ENCODE measurements around the gene NKX2-8. TPM values are rescaled to one million over a fixed set of nuclear protein-coding genes. Genes with fewer than 3 reads are reported as not detected.

NKX2-8 gene
- polyA plus RNA-seq (2013, experiment 1 of 2), result 0.03 TPM
- 0.03 TPM for polyA plus RNA-seq (2013, experiment 2 of 2)

- DNase-seq, result peak; percentile 47
- no CpG with 5 or more reads among the region's 62 CpGs for WGBS (ENCODE audit: extremely low coverage, insufficient coverage, low lambda C conversion rate)
Measured at GRCh38 chr14:36582011-36582873, at the start of gene NKX2-8. TSS of gene NKX2-8 (minus strand) at chr14:36582614. CDS start at chr14:36582389, 225 bp downstream.

DNA sequence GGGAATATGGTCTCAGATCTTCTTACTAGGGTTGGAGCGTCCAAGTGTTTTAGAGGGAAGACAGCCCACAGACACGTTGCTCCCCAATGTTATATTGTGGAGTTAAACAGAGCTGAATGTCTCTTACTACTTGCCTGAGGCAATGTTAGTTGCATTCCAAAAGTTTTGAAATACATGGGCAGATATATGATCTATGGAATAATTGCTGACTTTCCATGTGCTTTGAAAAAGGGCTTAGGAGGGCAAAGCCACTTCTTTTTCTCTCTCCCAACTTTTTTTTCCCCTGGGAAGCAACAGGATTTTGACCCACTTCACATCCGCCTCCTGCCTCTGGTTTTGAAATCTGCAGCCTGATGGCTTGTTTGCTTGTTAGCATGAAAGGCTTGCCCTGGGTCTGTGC, 45.6 kb upstream of the NKX2-8 start:
- Histone ChIP-seq H3K27ac (ENCODE audit: low read depth, low read length) (no peak overlapping the region), H3K4me2 (ENCODE audit: low read length) (no peak overlapping the region), H3K4me3 (ENCODE audit: low read length) (no peak overlapping the region), H3K79me1 (ENCODE audit: low read length) (no peaks in the 10 kb centered on the region), H3K79me2 (ENCODE audit: control insufficient read depth, insufficient read depth, low read length) (no peaks in the 10 kb centered on the region), H2BK120ac (ENCODE audit: low read depth, low read length) (no peak overlapping the region), H2BK5ac (ENCODE audit: low read length) (no peak overlapping the region), H3K9ac (ENCODE audit: low read length) (no peak overlapping the region), H3K23ac (ENCODE audit: low read length) (no peak overlapping the region), H3K4ac (ENCODE audit: low read depth, low read length) (no peak overlapping the region), H3K36me3 (ENCODE audit: control insufficient read depth, insufficient read depth, low read length) (no peaks in the 10 kb centered on the region), H2BK15ac (replicated peaks; ENCODE audit: low read depth) (no peak overlapping the region), H4K8ac (ENCODE audit: low read depth, low read length) (no peak overlapping the region), H3K56ac (ENCODE audit: low read length) (no peak overlapping the region), H3K18ac (ENCODE audit: low read length) (no peak overlapping the region), H4K5ac (ENCODE audit: low read length) (no peak overlapping the region), H2AK5ac (ENCODE audit: low read length) (no peak overlapping the region), H3K27me3 (ENCODE audit: insufficient read depth, low read length, poor library complexity) (no peaks in the 10 kb centered on the region), H3K4me1 (ENCODE audit: control insufficient read depth, low read depth, low read length) (no peaks in the 10 kb centered on the region)
- DNase-seq, result no peak
- WGBS (ENCODE audit: extremely low coverage, insufficient coverage, low lambda C conversion rate), result no CpG with 5 or more reads among the region's 3 CpGs

More at GRCh38 chr14:36582011-36582873, at the start of gene NKX2-8:
- H3K18ac ChIP-seq (ENCODE audit: low read length), result no peak within 1 kb of the TSS
- H3K4ac ChIP-seq (ENCODE audit: low read depth, low read length), result no peak within 1 kb of the TSS
- H2BK5ac ChIP-seq (ENCODE audit: low read length), result no peak within 1 kb of the TSS
- no peaks in the 10 kb centered on the region for H3K79me1 ChIP-seq (ENCODE audit: low read length)
- H3K27me3 ChIP-seq (ENCODE audit: insufficient read depth, low read length, poor library complexity), result peaks cover 70% of the 10 kb centered on the region
- no peak within 1 kb of the TSS for H3K4me3 ChIP-seq (ENCODE audit: low read length)
- H3K23ac ChIP-seq (ENCODE audit: low read length), result no peak within 1 kb of the TSS
- peaks cover 4% of the 10 kb centered on the region for H3K4me1 ChIP-seq (ENCODE audit: control insufficient read depth, low read depth, low read length)
- no peak within 1 kb of the TSS for H3K9ac ChIP-seq (ENCODE audit: low read length)
- H4K5ac ChIP-seq (ENCODE audit: low read length), result no peak within 1 kb of the TSS
- H3K56ac ChIP-seq (ENCODE audit: low read length), result no peak within 1 kb of the TSS
- H2BK15ac ChIP-seq (replicated peaks; ENCODE audit: low read depth), result no peak within 1 kb of the TSS
- no peaks in the 10 kb centered on the region for H3K36me3 ChIP-seq (ENCODE audit: control insufficient read depth, insufficient read depth, low read length)
- no peak within 1 kb of the TSS for H2BK120ac ChIP-seq (ENCODE audit: low read depth, low read length)
- H3K27ac ChIP-seq (ENCODE audit: low read depth, low read length), result no peak within 1 kb of the TSS
- no peak within 1 kb of the TSS for H4K8ac ChIP-seq (ENCODE audit: low read depth, low read length)
- peak within 1 kb of the TSS; percentile 77 for H3K4me2 ChIP-seq (ENCODE audit: low read length)
- no peak within 1 kb of the TSS for H2AK5ac ChIP-seq (ENCODE audit: low read length)
- H3K79me2 ChIP-seq (ENCODE audit: control insufficient read depth, insufficient read depth, low read length), result no peaks in the 10 kb centered on the region

DNA sequence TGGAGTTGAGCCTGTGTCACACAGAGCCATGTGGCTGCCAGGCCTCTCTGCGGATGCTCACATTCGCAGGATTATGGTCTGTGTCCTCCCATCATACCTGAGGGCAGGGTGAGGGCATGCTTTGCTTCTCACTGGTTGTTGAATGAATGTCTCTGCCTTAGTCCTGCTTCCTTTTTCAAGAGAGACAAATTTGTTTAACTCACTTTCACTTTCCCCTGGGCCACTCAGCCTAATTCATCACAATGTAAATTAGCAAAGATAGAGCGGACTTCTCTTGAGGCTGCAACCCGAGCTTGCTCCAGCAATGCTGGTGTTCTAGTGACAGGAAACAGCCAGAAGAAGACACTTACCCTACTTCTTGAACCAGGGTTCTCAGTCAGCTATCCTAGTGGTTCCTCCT, 43.7 kb upstream of the NKX2-8 start:
- Histone ChIP-seq H4K8ac (ENCODE audit: low read depth, low read length) (no peak overlapping the region), H2BK120ac (ENCODE audit: low read depth, low read length) (no peak overlapping the region), H3K79me2 (ENCODE audit: control insufficient read depth, insufficient read depth, low read length) (no peaks in the 10 kb centered on the region), H3K4me3 (ENCODE audit: low read length) (no peak overlapping the region), H3K56ac (ENCODE audit: low read length) (no peak overlapping the region), H4K5ac (ENCODE audit: low read length) (no peak overlapping the region), H3K4me1 (ENCODE audit: control insufficient read depth, low read depth, low read length) (no peaks in the 10 kb centered on the region), H3K79me1 (ENCODE audit: low read length) (no peaks in the 10 kb centered on the region), H3K4ac (ENCODE audit: low read depth, low read length) (no peak overlapping the region), H3K27ac (ENCODE audit: low read depth, low read length) (no peak overlapping the region), H3K27me3 (ENCODE audit: insufficient read depth, low read length, poor library complexity) (no peaks in the 10 kb centered on the region), H3K36me3 (ENCODE audit: control insufficient read depth, insufficient read depth, low read length) (no peaks in the 10 kb centered on the region), H3K23ac (ENCODE audit: low read length) (no peak overlapping the region), H3K18ac (ENCODE audit: low read length) (no peak overlapping the region), H2BK15ac (replicated peaks; ENCODE audit: low read depth) (no peak overlapping the region), H2AK5ac (ENCODE audit: low read length) (no peak overlapping the region), H2BK5ac (ENCODE audit: low read length) (no peak overlapping the region), H3K9ac (ENCODE audit: low read length) (no peak overlapping the region), H3K4me2 (ENCODE audit: low read length) (no peak overlapping the region)
- WGBS (ENCODE audit: extremely low coverage, insufficient coverage, low lambda C conversion rate), result no CpG with 5 or more reads among the region's 4 CpGs
- no peak for DNase-seq

DNA sequence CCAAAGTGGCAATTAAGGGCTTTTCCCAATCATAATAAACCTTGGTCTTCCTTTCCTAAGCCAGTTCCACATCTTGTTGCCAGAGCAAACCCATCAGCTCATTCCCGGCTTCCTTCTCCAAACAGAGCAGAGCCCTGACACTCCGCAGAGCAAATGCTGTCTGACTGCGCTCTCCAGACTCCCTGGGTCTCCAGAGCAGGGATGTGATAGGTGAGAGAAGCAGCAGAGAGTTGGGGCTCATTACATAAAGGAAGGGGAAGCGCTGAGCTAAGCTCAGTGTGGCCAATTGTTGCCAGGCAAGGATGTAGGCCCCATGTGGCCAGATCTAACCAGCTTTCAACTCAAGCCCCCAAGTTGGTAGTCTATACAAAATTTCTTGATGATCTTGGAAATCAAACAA, 43.0 kb upstream of the NKX2-8 start:
- Histone ChIP-seq H3K4ac (ENCODE audit: low read depth, low read length) (no peak overlapping the region), H3K79me1 (ENCODE audit: low read length) (no peaks in the 10 kb centered on the region), H3K4me2 (ENCODE audit: low read length) (no peak overlapping the region), H2BK15ac (replicated peaks; ENCODE audit: low read depth) (no peak overlapping the region), H2BK5ac (ENCODE audit: low read length) (no peak overlapping the region), H2BK120ac (ENCODE audit: low read depth, low read length) (no peak overlapping the region), H3K27me3 (ENCODE audit: insufficient read depth, low read length, poor library complexity) (no peaks in the 10 kb centered on the region), H3K56ac (ENCODE audit: low read length) (no peak overlapping the region), H4K5ac (ENCODE audit: low read length) (no peak overlapping the region), H3K27ac (ENCODE audit: low read depth, low read length) (no peak overlapping the region), H3K23ac (ENCODE audit: low read length) (no peak overlapping the region), H3K36me3 (ENCODE audit: control insufficient read depth, insufficient read depth, low read length) (no peaks in the 10 kb centered on the region), H3K4me3 (ENCODE audit: low read length) (no peak overlapping the region), H3K79me2 (ENCODE audit: control insufficient read depth, insufficient read depth, low read length) (no peaks in the 10 kb centered on the region), H3K9ac (ENCODE audit: low read length) (no peak overlapping the region), H2AK5ac (ENCODE audit: low read length) (no peak overlapping the region), H4K8ac (ENCODE audit: low read depth, low read length) (no peak overlapping the region), H3K4me1 (ENCODE audit: control insufficient read depth, low read depth, low read length) (no peaks in the 10 kb centered on the region), H3K18ac (ENCODE audit: low read length) (no peak overlapping the region)
- no CpG with 5 or more reads among the region's 4 CpGs for WGBS (ENCODE audit: extremely low coverage, insufficient coverage, low lambda C conversion rate)
- no peak for DNase-seq

DNA sequence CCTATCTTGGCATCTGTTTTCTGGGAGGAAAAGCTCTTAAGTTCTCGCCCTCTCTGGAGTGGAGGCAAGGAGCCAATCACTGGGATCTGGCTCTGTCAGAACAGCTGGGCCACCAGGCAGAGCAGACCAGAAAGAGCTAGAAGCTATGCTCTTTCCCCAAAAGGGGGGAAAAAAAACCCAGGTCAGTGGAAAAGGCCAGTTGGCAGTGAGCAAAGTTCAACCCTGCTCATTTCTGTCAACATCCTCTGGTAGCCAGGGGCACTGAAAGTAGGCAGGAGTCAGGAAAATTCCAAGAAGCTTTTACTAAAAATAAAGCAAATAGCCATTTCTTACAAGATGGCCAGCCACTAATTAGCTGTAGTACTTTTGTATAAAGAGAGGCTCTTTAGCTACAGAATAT, 42.6 kb upstream of the NKX2-8 start:
- Histone ChIP-seq H3K4me2 (ENCODE audit: low read length) (no peak overlapping the region), H3K4me1 (ENCODE audit: control insufficient read depth, low read depth, low read length) (no peaks in the 10 kb centered on the region), H2BK5ac (ENCODE audit: low read length) (no peak overlapping the region), H2AK5ac (ENCODE audit: low read length) (no peak overlapping the region), H4K5ac (ENCODE audit: low read length) (no peak overlapping the region), H2BK120ac (ENCODE audit: low read depth, low read length) (no peak overlapping the region), H3K27ac (ENCODE audit: low read depth, low read length) (no peak overlapping the region), H2BK15ac (replicated peaks; ENCODE audit: low read depth) (no peak overlapping the region), H3K9ac (ENCODE audit: low read length) (no peak overlapping the region), H3K27me3 (ENCODE audit: insufficient read depth, low read length, poor library complexity) (no peaks in the 10 kb centered on the region), H3K18ac (ENCODE audit: low read length) (no peak overlapping the region), H3K4me3 (ENCODE audit: low read length) (no peak overlapping the region), H3K4ac (ENCODE audit: low read depth, low read length) (no peak overlapping the region), H3K79me2 (ENCODE audit: control insufficient read depth, insufficient read depth, low read length) (no peaks in the 10 kb centered on the region), H3K56ac (ENCODE audit: low read length) (no peak overlapping the region), H3K23ac (ENCODE audit: low read length) (no peak overlapping the region), H4K8ac (ENCODE audit: low read depth, low read length) (no peak overlapping the region), H3K36me3 (ENCODE audit: control insufficient read depth, insufficient read depth, low read length) (no peaks in the 10 kb centered on the region), H3K79me1 (ENCODE audit: low read length) (no peaks in the 10 kb centered on the region)
- WGBS (ENCODE audit: extremely low coverage, insufficient coverage, low lambda C conversion rate), result no CpG with 5 or more reads among the region's 1 CpG
- DNase-seq, result no peak

All from mesendoderm (in vitro differentiated cells).